NCI-H446 treated with DMSO at 0.1 percent for 48 hours (cell line): ENCODE data around the gene TPI1.
"Not testable (repeated sequence)": the region's sequence is repeated elsewhere in the genome, so short reads cannot be mapped to it uniquely, and the experiment has no call there.

Experiments
- DNase-seq: peaks from one replicate; lab custom pipeline; 2025; lab: John Stamatoyannopoulos, UW

TPI1 gene

DNA sequence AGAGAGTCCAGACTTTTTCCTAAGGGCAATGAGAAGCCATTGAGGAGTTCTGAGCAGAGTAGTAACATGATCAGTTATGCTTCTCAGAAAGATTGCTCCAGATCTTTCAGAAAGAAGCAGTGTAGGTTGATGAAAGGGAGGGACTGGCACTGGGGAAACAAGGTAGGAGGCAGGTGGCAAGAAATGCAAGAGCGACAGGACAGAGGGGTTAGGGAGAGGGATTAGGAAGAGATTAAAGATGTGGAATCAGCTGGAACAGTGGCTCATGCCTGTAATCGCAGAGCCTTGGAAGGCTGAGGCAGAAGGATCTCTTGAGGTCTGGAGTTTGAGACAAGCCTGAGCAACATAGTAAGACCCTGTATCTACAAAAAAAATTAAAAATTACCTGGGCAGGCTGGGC is 19.7 kb upstream of the TPI1 start:
- DNase-seq: no peak

DNA sequence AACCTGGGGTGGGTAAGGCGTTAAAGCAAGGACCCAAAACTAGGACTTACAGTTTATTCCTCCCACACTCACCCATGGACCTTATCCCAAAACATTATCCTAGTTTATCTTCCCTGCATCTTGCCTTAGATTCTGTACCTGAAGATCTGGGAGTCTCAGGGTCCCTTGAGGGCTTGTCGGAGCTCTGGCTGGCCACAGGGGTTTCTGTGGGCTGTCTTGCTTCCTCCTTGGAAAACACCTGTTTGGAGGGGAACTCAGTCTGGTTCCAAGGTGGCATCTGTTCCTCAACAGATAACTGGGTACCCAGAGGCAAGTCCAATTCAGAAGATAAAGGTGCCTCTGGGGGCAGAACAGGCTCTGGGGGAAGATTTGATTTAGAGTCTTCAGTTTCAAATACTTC is 17.9 kb upstream of the TPI1 start:
- DNase-seq: no peak

DNA sequence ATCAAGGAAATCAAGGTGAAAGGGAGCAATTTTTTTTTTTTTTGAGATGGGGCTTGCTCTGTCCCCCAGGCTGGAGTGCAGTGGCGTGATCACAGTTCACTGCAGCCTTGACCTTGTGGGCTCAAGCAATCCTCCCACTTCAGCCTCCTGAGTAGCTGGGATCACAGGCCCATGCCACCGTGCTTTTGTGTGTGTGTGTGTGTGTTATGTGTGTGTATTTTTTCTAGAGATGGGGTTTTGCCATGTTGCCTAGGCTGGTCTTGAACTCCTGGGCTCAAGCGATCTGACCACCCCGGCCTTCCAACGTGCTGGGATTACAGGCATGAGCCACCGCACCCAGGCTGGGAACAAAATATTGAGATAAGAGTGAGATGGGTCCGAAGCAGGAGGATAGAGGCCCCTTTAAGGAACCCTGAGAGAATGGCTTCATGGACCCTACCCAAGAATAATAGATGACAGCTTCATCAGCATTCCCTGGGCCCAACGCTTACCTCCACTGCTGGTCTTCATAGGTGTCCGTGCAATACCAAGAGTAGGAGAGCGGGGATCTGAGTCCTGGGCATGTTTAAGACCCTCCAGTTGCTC is 17.3 kb upstream of the TPI1 start:
- DNase-seq: no peak

DNA sequence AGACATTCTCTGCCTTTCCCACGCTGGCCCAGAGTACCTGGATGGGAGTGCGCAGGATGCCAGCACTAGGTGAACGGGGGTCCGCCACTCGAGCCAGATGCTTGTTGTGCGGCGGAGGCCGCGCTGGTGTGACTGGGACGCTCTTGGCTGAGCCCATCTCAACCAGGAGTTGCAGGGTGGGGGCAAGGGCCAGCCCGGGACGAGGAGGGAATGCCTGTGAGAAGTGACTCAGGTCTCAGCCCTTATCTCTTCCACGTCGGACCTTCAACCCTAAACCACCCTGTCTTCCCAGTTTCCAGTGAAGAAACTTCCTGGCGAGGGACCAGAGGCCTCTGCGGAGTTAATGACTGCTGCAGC is 16.6 kb upstream of the TPI1 start:
- no peak for DNase-seq

DNA sequence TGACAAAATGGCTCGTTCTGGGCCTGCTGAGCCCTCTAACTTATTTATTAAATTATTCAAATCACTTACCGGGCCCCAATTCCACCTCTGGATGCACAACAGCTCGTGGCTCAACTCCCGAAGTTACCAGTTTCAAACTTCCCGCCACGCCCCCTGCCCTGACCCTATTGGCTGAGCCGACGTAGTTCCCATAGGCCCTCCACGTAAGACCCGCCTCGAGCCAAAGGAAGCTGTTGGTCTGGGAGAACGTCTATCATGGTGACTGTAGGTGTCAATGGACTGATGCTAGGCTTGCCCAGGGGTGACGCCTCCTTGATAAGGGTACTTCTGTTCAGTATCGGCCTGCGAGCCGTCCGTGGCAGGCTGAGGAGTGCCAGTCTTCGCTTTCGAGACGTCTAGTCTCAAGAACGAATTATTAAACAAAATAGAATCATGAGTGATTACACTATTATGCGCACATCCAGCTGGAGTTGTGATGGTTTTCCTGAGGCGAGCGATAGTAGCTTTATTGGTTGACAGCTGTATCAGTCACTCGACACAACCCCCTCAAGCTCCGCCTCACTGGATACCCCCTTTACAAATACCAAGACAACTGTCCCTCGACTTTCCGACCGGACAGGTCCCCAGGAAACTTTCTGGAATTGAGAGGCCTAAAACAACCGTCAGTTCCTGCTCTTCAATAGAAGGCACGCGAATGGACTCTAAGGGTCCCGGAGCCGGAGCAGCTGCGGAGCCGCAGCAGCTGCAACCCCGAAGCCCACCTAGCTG is 16.0 kb upstream of the TPI1 start, which contains the start of gene CDCA3:
Gene CDCA3, minus strand, starts transcription at position 134 of the 768 bp plus-strand sequence. CDS start 334 bp downstream, outside the sequence.
- DNase-seq: peak; percentile 97

DNA sequence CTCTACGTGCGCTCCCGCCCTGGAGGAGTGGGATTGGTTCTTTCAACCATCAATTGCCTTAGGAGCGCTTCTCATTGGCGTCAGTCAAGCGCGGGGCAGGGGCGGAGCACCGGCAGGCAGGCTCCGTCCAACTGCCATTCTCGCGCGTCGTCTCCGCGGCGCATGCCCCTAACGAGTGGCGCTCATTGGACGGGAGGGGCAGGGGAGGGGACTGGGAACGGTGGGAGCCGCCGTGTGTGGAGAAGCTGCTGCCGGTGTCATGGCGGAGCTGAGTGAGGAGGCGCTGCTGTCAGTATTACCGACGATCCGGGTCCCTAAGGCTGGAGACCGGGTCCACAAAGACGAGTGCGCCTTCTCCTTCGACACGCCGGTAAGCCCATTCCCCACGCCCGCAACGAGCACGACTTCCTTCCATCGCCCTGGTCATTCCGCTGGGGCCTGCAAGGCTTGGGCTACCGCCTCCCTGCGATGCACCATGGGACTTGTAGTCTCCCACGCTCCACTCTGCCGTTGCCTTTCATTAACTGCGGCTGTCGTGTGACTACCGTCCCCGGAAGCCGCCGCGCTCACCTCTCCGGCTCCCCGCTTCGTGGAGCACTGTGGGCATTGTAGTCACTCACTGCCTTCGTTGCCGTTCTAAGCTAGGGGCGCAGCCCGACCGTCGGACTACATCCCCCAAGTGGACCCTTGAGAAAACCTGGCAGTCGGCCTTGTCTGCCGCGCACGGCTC is 15.2 kb upstream of the TPI1 start, which contains the start of gene USP5:
Gene USP5, plus strand, starts transcription at position 230 of the 730 bp plus-strand sequence. Its CDS starts 30 bp downstream, at position 260.
- DNase-seq: peak; percentile 99

DNA sequence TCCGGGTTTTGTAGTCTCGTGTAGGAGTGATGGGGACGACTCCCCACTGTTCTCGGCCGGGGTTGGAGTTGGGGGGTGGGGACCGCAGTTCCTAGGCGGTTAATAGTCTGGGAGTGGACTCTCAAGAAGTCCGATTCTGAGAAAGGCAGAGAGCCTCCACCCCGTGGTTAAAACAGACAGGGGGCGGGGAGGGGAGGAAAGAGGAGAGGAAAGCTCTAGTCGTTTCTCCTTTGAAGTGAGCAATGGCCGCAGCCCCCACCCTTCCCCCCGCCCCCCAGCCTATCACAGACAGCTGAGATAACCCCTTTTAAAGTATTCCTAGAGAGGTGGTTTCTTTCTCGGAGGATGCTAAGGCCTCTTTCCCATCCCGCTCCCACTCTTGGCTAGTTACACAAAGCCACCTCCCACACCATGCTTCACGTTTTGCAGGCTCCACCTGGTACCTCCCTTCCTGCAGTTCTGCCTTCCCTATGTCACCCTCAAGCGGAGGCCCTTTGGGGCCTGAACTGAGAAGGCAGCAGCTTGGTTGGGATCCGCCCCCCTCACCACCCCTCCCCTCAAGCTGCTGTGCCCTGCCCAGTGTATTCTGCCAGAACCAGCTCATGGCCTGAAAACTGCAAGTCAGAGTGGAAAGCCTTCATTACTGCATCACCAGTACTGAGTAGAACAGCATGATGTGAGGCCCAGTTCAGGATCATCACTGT is 14.5 kb upstream of the TPI1 start:
- peak; percentile 66 for DNase-seq

DNA sequence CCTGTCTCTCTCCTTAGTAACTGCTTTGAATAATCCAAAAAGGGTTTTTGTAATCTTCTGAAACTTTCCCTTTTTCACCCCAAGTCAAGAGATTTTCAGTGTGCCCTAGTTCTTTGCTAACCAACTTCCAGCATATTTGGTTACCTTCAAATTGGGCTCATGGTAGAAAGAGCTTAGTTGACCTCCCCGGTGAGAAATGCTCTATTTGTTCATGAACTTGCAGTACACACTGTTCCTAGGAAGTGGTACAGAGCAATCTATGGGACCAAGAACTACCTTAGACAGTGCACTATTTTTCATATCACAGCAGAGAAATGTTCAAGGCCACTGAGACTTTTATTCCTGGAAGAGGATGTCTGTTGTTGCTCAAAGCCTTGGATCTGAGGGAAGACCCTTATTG is 13.7 kb upstream of the TPI1 start:
- DNase-seq: no peak

DNA sequence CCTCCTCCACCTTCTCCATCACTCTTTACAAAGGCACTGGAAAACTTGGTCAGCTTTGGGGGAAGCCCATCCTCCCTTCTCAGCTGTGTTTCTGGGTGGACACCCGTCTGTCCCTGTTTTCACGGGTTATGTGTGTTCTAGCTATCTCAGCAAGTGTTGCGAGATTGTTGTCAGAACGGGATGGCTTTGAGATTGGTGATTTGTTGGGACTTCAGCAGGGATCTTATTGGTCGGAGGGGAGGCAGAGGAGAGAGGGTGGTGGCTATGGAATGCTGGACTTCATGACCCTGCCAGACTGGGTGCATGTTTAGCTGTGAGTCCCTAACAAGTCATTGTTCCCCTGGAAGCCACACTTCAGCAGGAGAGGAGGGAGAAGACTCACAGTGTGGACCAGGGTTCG is 13.3 kb upstream of the TPI1 start:
- no peak for DNase-seq

DNA sequence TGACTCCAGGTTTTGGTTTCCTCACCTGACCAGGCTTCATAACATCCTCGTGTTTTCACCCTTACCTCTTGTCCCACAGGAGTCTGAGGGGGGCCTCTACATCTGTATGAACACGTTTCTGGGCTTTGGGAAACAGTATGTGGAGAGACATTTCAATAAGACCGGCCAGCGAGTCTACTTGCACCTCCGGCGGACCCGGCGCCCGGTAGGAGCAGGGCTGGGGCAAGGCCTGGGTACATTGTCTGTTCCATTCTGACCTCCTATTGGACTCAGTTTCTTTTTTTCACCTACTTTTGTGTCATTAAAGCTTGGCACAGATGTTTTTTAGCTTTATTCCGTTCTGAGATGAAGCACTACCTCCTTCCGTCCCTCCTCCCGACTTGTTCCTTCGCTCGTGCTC is 12.0 kb upstream of the TPI1 start:
- DNase-seq: no peak

DNA sequence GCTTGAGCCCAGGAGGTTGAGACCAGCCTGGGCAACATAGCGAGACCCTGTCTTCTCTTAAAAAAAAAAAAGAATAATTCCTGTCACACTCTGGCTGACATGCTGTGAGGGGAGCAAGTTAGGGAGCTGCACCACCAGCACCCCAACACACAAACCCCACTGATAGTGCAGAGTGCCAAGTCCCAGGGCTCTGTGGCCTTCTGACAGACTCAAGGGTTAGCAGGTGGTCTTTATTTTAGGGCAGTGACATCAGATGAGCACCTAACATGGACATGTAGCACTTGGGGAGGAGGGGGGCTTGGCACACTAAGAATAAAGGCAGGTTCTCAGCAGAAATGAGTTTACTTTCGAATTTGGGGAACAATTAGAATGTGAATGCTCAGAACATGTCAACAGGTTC is 8.5 kb upstream of the TPI1 start:
- DNase-seq: no peak

DNA sequence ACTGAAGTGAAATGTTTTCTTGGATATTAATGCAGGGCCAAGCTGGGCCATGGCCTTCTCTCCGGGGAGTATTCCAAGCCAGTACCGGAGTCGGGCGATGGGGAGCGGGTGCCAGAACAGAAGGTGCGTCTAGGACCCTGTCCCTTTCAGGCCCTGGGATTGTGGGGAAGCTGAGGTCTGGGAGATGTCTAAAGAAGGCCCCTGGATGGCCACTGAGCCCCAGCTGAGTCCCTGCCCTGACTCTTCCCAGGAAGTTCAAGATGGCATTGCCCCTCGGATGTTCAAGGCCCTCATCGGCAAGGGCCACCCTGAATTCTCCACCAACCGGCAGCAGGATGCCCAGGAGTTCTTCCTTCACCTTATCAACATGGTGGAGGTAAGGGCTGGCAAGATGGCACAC is 7.2 kb upstream of the TPI1 start:
- DNase-seq: no peak

DNA sequence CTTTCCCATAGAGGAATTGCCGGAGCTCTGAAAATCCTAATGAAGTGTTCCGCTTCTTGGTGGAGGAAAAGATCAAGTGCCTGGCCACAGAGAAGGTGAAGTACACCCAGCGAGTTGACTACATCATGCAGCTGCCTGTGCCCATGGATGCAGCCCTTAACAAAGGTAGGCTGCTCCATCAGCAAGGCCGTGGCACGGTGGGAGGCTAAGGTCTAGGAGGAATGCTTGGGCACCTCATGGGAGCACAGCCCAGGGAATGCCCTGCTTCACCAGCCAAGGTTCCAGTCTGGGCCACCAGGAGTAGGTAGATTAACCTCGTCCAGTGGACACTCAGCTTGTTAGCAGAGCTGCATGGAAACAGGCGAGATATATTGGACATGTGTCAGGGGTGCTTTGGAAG is 6.4 kb upstream of the TPI1 start:
- DNase-seq: no peak

DNA sequence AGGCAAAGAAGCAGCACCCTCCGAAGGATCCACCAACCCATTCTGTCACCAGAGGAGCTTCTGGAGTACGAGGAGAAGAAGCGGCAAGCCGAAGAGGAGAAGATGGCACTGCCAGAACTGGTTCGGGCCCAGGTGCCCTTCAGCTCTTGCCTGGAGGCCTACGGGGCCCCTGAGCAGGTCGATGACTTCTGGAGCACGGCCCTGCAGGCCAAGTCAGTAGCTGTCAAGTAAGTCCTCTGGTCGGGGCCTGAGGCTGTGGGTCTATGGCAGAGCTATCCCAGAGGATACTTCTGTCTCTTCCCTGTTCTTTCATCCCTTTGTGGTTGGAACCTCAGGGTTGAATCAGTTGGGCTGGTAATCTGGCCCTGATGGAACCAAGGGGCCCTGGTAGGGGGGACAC is 5.9 kb upstream of the TPI1 start:
- DNase-seq: no peak

DNA sequence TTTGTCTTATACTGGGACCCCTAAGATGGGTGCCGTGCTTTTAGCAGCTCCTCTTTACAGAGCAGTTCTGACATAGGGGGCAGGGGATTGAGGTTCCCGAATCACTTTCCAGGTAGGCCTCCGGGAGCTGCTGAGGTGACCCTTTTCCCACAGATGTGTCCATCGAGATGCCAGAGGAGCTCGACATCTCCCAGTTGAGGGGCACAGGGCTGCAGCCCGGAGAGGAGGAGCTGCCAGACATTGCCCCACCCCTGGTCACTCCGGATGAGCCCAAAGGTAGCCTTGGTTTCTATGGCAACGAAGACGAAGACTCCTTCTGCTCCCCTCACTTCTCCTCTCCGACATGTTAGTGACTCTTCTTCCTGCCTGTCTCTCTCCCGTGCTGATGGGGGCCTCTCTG is 4.3 kb upstream of the TPI1 start:
- no peak for DNase-seq

DNA sequence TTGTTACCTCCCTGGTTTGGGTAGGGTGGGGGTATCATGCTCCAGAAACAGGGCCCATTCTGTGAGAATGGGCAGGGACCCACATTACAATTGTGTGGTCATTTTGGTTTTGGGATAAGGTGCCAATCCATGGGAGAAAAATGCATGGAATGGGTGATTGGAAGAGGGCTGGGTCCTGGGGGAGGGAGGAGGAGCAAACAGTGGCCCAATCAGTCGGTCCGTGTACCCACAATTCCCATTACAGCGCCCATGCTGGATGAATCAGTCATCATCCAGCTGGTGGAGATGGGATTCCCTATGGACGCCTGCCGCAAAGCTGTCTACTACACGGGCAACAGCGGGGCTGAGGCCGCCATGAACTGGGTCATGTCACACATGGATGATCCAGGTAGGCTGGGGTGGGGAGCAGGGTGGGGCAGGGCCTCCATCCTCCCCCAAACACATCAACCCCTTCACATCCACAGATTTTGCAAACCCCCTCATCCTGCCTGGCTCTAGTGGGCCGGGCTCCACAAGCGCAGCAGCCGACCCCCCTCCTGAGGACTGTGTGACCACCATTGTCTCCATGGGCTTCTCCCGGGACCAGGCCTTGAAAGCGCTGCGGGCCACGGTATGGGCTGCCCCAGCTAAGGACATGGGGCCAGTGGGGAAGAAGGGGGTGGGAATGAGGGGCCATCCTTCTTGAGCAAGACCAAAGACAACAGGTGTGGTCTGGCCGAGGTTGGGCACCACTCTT is 3.6 kb upstream of the TPI1 start:
- no peak for DNase-seq

DNA sequence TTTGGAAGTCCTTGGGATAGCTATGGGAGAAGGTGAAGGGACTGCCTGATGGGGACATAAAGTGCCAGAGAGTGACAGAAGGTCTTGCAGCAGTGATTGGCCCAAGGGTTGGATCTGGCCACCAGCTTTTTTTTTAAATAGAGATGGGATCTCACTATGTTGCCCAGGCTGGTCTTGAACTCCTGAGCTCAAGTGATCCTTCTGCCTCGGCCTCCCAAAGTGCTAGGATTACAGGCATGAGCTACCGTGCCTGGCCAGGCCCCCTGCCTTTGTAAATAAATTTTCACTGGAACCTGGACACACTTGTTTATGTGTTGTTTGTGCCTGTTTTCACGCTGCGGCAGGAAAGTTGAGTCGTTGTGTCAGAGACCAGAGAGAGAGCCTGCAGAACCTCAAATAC is 2.0 kb upstream of the TPI1 start:
- DNase-seq: not testable (repeated sequence)

DNA sequence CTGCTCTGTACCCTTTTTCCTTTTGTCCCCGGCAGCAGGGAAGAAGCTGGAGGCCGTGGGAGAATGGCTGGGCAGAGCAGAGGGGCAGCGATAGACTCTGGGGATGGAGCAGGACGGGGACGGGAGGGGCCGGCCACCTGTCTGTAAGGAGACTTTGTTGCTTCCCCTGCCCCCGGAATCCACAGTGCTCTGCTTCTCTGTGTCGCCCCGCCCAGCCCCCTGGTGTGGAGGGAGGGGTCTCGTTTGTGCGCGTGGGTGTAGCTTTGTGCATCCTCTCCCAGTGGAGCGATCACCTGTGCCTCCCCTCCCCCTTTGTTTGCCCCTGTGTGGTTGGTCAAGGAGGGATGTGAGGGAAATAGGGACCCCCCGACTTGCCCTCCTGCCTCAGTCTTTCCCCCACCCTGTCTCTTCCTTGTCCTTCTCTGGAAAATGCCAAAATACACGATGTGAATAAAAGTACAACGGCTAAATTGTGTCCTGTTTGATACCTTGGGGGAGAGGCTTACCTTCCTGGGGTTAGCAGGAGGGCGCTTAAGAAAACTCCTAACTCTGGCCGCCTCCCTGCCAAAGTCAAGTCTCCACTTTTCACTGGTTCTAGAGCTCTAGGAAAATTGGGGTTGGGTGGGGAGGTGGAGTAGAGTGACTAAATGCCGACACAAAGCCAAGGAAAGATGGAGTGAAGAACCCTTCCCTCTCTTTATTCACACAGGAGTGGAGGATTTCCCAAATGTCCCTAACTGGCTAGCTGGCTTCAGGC is 990 bp upstream of the TPI1 start:
- no peak for DNase-seq

DNA sequence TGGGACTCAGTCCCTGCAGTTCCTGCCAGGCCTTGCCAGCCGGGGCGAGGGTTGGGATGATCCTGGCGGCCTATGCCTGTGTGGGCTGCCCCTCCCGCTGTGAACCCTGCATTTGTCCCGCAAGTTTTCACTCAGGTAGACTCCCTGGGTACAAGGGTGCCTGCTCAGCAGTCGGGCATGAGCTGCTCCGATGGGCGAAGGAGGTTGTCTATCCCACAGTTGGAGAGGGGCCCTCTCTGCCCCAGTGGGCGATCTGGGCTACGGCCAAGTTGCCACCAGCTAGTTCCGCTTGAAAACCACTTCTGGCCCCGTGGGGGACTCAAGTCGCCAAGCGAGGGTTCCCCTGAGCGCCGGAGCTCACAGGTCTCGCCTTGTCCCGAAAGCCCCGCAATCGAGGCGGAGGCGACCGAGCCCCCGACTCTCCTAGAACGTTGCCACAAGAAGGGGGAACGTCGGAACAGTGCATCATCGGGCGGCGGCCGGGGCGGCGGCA is 365 bp upstream of the TPI1 start:
- no peak for DNase-seq

DNA sequence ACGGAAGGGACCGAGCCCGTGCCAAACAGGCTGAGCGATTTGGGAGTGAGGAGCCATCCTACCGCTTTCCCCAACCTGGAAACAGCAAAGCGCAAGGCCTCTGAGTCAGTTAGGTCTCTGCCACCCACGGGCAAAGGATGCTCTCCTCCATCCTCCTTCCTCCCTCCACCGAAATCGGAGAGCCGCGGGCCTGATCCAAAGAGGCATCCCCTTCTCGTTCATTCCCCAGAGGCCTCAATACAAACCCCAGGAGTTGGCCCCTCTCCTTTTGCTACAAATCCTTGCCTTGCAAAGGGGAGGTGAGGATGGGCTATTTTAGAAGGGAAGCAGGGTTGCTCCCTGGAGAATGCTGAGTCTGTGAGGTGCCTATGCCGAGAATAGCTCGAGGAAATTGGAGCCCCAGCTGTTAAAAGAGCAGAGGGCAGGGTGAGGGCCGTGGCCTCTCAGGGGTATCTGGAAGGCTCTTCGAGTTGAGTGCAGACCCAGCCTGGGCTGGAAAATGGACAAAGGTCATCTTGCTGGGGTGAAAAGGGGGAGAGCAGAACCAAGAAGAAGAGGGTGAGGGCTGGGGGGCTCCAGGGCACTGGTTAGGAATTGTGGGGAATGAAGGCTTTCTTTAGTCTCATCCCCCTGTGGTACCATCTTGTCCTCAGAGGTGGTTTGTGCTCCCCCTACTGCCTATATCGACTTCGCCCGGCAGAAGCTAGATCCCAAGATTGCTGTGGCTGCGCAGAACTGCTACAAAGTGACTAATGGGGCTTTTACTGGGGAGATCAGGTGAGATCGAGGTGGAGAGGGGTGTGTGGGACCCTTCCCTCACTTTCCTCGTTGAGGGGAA is 1.1 kb downstream of the TPI1 start:
- no peak for DNase-seq
